Sigmoid colon (tissue), 7 donors: ENCODE data around the gene ASTN1. TPM values are rescaled to one million over a fixed set of nuclear protein-coding genes. Genes with fewer than 3 reads are reported as not detected.
A peak's percentile ranks its signal among the peaks of the same experiment; 100 is the strongest.

ENCODE experiments used
- DNase-seq: peaks from one replicate; pipeline ENCODE4 v3.0.0-alpha.2; 2019
- H3K27ac ChIP-seq, 4 donors: fragments of 200-600 bp; sonication (generic); one replicate each; pipeline ENCODE4 v1.5.1; 2016 to 2019; ENCODE audit warnings: mild to moderate bottlenecking in 1 of 4
- H3K27me3 ChIP-seq, 3 donors: fragments of 200-600 bp; sonication (generic); one replicate each; pipeline ENCODE4 v1.5.1; 2019; ENCODE audit warnings: mild to moderate bottlenecking in 1 of 3
- H3K36me3 ChIP-seq, 4 donors: fragments of 200-600 bp; sonication (generic); one replicate each; pipeline ENCODE4 v1.5.1; 2016 to 2019
- H3K4me1 ChIP-seq, 4 donors: fragments of 200-600 bp; sonication (generic); one replicate each; pipeline ENCODE4 v1.5.1; 2017 to 2019
- H3K4me3 ChIP-seq, 4 donors: fragments of 200-600 bp; sonication (generic); one replicate each; pipeline ENCODE4 v1.5.1; 2017 to 2019; ENCODE audit warnings: mild to moderate bottlenecking in 2 of 4, moderate library complexity in 1 of 4
- H3K9me3 ChIP-seq, 4 donors: fragments of 200-600 bp in 3 of 4; sonication (generic) in 3 of 4; one replicate each; pipeline versions ENCODE4 v1.5.1 to v1.6.1; 2013 to 2019
- CTCF ChIP-seq, 4 experiments: fragments of 450-650 bp in 3 of 4; fragments of 200-600 bp in 1 of 4; IDR thresholded peaks; one replicate each; pipeline ENCODE4 v1.5.1; 2016 to 2019; ENCODE audit warnings: antibody characterized with exemption in 4 of 4, mild to moderate bottlenecking in 3 of 4, moderate library complexity in 2 of 4
- EP300 ChIP-seq, 4 donors: sonication (generic); formaldehyde crosslinking; IDR thresholded peaks; one replicate each; pipeline ENCODE4 v1.6.1; 2017; ENCODE audit warnings: antibody characterized with exemption in 4 of 4
- POLR2A ChIP-seq, 2 donors: fragments of 450-650 bp; IDR thresholded peaks; one replicate each; pipeline ENCODE4 v1.6.1; 2016; ENCODE audit warnings: antibody characterized with exemption in 2 of 2, mild to moderate bottlenecking in 2 of 2, moderate library complexity in 2 of 2
- POLR2AphosphoS5 ChIP-seq, 4 donors: sonication (generic); formaldehyde crosslinking; IDR thresholded peaks; one replicate each; pipeline ENCODE4 v1.6.1; 2017; ENCODE audit warnings: antibody characterized with exemption in 4 of 4
- WGBS, 2 donors: extraction: QIAGEN DNeasy Blood & Tissue Kit; methylation state at CpG; one replicate each; pipeline ENCODE4 v1.1.7; 2013; 5-methylcytosine and 5-hydroxymethylcytosine counted together
- intact Hi-C: fragments of 100-400 bp; cut with DNase I; formaldehyde crosslinking; loops from one replicate; pipeline ENCODE4 v1.15.1; 2023
- polyA plus RNA-seq, 3 donors: library from polyadenylated mRNA; stranded (reverse); fragments of 200-250 nt; gene quantifications; one replicate each; pipeline ENCODE4 v1.2.3, GENCODE V29; 2013
- total RNA-seq, 4 donors: library from RNA; depleted of rRNA; stranded (reverse); fragments of >200 nt; gene quantifications; one replicate each; pipeline ENCODE4 v1.1.0, GENCODE V29; 2016
- donor health status: healthy with polysubstance abuse.
- donor health status: Bipolar disorder and iron deficiency.
- donor health status: healthy.

Gene ASTN1
- total and polyA plus RNA-seq, 7 donors, result 0.49 to 2.2 (median 1.4) TPM; not detected in 2

GRCh38 chr1:176864211-176864610 is 300.3 kb downstream of the ASTN1 start:
- H3K9me3 ChIP-seq, result no peaks in the 10 kb centered on the region
- peaks cover 0 to 11% (median 4%) of the 10 kb centered on the region in 4 donors for H3K4me1 ChIP-seq
- no peak overlapping the region for H3K27ac ChIP-seq
- DNase-seq, result no peak
- H3K4me3 ChIP-seq, result no peak overlapping the region
- 87 to 92% methylated on average over 9 of the region's 9 CpGs for WGBS, 2 donors
- no peaks in the 10 kb centered on the region for H3K36me3 ChIP-seq
- no peaks in the 10 kb centered on the region for H3K27me3 ChIP-seq
- TF ChIP-seq EP300 (IDR thresholded peaks at IDR 0.05) (no peak), POLR2AphosphoS5 (IDR thresholded peaks at IDR 0.05) (no peak), CTCF (IDR thresholded peaks at IDR 0.05) (no peak), POLR2A (IDR thresholded peaks at IDR 0.05) (no peak)
- intact Hi-C loops, result no loop called here

GRCh38 chr1:176863613-176864012 is 300.9 kb downstream of the ASTN1 start:
- intact Hi-C loops, result no loop called here

GRCh38 chr1:176858433-176858916 is 306.0 kb downstream of the ASTN1 start:
- peaks cover 0 to 17% (median 0%) of the 10 kb centered on the region in 4 donors for H3K4me1 ChIP-seq
- H3K9me3 ChIP-seq, result no peaks in the 10 kb centered on the region
- intact Hi-C loops, result no loop called here
- no peaks in the 10 kb centered on the region for H3K36me3 ChIP-seq
- no peak overlapping the region for H3K27ac ChIP-seq
- H3K27me3 ChIP-seq, result no peaks in the 10 kb centered on the region
- H3K4me3 ChIP-seq, result no peak overlapping the region
- TF ChIP-seq EP300 (IDR thresholded peaks at IDR 0.05) (no peak), POLR2AphosphoS5 (IDR thresholded peaks at IDR 0.05) (no peak), POLR2A (IDR thresholded peaks at IDR 0.05) (no peak), CTCF (IDR thresholded peaks at IDR 0.05) (no peak)
- 44 to 65% methylated on average over 4 of the region's 4 CpGs for WGBS, 2 donors
- no peak for DNase-seq

More at GRCh38 chr1:176863613-176864012, 300.9 kb downstream of the ASTN1 start:
- H3K27me3 ChIP-seq, result no peaks in the 10 kb centered on the region
- H3K36me3 ChIP-seq, result no peaks in the 10 kb centered on the region
- no peaks in the 10 kb centered on the region for H3K9me3 ChIP-seq
- DNase-seq, result no peak
- WGBS, 2 donors, result 63 to 74% methylated on average over 4 of the region's 4 CpGs
- no peak for TF ChIP-seq POLR2AphosphoS5 (IDR thresholded peaks at IDR 0.05)
- no peak for TF ChIP-seq POLR2A (IDR thresholded peaks at IDR 0.05)
- TF ChIP-seq EP300 (IDR thresholded peaks at IDR 0.05), result no peak
- TF ChIP-seq CTCF (IDR thresholded peaks at IDR 0.05), result no peak
- peaks cover 0 to 9% (median 4%) of the 10 kb centered on the region in 4 donors for H3K4me1 ChIP-seq
- no peak overlapping the region for H3K27ac ChIP-seq
- no peak overlapping the region for H3K4me3 ChIP-seq

- TF ChIP-seq POLR2AphosphoS5 (IDR thresholded peaks at IDR 0.05) (no peak), POLR2A (IDR thresholded peaks at IDR 0.05) (no peak), EP300 (IDR thresholded peaks at IDR 0.05) (no peak), CTCF (IDR thresholded peaks at IDR 0.05) (no peak)
- no peaks in the 10 kb centered on the region for H3K9me3 ChIP-seq
- no peaks in the 10 kb centered on the region for H3K36me3 ChIP-seq
- H3K27ac ChIP-seq, result peak overlapping the region in 1 of 4 donors; percentile 1
- H3K4me1 ChIP-seq, result peaks cover 0 to 17% (median 0%) of the 10 kb centered on the region in 4 donors
- intact Hi-C loops, result no loop called here
- no peak for DNase-seq
- no peak overlapping the region for H3K4me3 ChIP-seq
- 74 to 82% methylated on average over 4 of the region's 4 CpGs for WGBS, 2 donors
- H3K27me3 ChIP-seq, result no peaks in the 10 kb centered on the region
Observed at GRCh38 chr1:176857632-176858031, 306.9 kb downstream of the ASTN1 start.
